Gastroesophageal sphincter (tissue), 3 donors: ENCODE data around the gene C4orf50.

Experiments used
- POLR2A ChIP-seq, 2 donors: fragments of 450-650 bp; IDR thresholded peaks; one replicate each; pipeline ENCODE4 v1.6.1; 2017; ENCODE audit warnings: antibody characterized with exemption in 2 of 2, mild to moderate bottlenecking in 2 of 2, moderate library complexity in 1 of 2
- TF ChIP-seq, protein P1 (sequence below), 4 experiments: fragments of 200-600 bp in 2 of 4; fragments of 450-650 bp in 2 of 4; sonication (generic) in 1 of 4; IDR thresholded peaks; one replicate each; pipeline ENCODE4 v1.5.1; 2017 to 2019; ENCODE audit warnings: antibody characterized with exemption in 4 of 4, mild to moderate bottlenecking in 2 of 4, moderate library complexity in 2 of 4

DNA sequence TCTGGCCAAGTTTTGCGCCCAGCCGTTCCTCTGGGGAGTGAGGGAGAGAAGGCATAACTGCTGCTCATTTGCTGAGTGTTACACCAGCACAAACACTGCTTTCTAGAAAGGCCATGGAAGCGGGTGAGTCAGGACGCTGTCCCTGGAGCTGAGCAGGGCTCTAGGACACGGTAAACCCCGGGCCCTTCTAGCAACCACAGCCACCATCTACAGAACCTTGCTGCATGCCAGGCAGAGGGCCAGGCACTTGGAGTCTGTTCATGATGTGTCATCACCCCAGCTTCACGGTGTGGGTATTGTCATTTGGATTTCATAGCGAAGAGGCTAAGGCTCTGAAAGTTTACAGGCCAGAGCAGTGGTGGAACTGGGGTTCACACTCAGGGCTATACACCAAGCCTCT is 31.8 kb upstream of the C4orf50 start:
- TF ChIP-seq, protein P1, sequence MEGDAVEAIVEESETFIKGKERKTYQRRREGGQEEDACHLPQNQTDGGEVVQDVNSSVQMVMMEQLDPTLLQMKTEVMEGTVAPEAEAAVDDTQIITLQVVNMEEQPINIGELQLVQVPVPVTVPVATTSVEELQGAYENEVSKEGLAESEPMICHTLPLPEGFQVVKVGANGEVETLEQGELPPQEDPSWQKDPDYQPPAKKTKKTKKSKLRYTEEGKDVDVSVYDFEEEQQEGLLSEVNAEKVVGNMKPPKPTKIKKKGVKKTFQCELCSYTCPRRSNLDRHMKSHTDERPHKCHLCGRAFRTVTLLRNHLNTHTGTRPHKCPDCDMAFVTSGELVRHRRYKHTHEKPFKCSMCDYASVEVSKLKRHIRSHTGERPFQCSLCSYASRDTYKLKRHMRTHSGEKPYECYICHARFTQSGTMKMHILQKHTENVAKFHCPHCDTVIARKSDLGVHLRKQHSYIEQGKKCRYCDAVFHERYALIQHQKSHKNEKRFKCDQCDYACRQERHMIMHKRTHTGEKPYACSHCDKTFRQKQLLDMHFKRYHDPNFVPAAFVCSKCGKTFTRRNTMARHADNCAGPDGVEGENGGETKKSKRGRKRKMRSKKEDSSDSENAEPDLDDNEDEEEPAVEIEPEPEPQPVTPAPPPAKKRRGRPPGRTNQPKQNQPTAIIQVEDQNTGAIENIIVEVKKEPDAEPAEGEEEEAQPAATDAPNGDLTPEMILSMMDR (IDR thresholded peaks at IDR 0.05), result no peak
- TF ChIP-seq POLR2A (IDR thresholded peaks at IDR 0.05), result no peak
